Activated CD8-positive, alpha-beta memory T cell treated with anti-CD3 and anti-CD28 coated beads, Interleukin-2, amount 10 ng/mL, durations not matched to agents 7 days and 5 days (primary cell): ENCODE results near the gene CEP350. TPM values are rescaled to one million over a fixed set of nuclear protein-coding genes. Genes with fewer than 3 reads are reported as not detected.
A peak's percentile ranks its signal among the peaks of the same experiment; 100 is the strongest.

Experiments
- ATAC-seq: fragments of 150-1000 bp; cut with Tn5 transposase; one replicate; pipeline ENCODE4 v1.10.0; 2021; ENCODE audit warnings: moderate library complexity
- CTCF ChIA-PET: fragments of 350-600 bp; sonication (Branson Sonifier 250); formaldehyde crosslinking; loops from one replicate; lab custom pipeline; 2021; ENCODE audit warnings: antibody characterized with exemption; lab: Charles Lee
- DNase-seq: peaks from one replicate; pipeline ENCODE4 v3.0.0-alpha.2; 2020
- H3K27ac Mint-ChIP-seq: one replicate; pipeline ENCODE4 v1.8.0; 2021; ENCODE audit warnings: mild to moderate bottlenecking, mixed read lengths
- H3K27me3 Mint-ChIP-seq: one replicate; pipeline ENCODE4 v1.8.0; 2021; ENCODE audit warnings: mixed read lengths
- H3K36me3 Mint-ChIP-seq: one replicate; pipeline ENCODE4 v1.8.0; 2021; ENCODE audit warnings: mild to moderate bottlenecking, mixed read lengths
- H3K4me1 Mint-ChIP-seq: one replicate; pipeline ENCODE4 v1.8.0; 2021; ENCODE audit warnings: mixed read lengths
- H3K4me3 Mint-ChIP-seq: one replicate; pipeline ENCODE4 v1.8.0; 2021; ENCODE audit warnings: mild to moderate bottlenecking, moderate library complexity, mixed read lengths
- H3K9me3 Mint-ChIP-seq: one replicate; pipeline ENCODE4 v1.8.0; 2022; ENCODE audit warnings: low read depth, mixed read lengths
- total RNA-seq, 2 experiments: library from RNA; stranded (reverse); gene quantifications; one replicate each; pipeline ENCODE4 v1.2.3, GENCODE V29; 2021

Gene CEP350
- total RNA-seq, 2 experiments from 2014 or later = 50.7 to 61.7 TPM

- CTCF ChIA-PET = interaction anchor here (0.7 to 1.5 kb wide), 4 partner anchors 9 to 62 kb away, joined by 3 to 6 read pairs (median 4); no protein-coding TSS in a partner anchor
- Mint-ChIP-seq H3K36me3 (no peaks in the 10 kb centered on the region), H3K4me1 (no peaks in the 10 kb centered on the region)
Measured at GRCh38 chr1:179929955-179930798, 24.4 kb upstream of the CEP350 start.

GRCh38 chr1:179930867-179931266 is 23.7 kb upstream of the CEP350 start:
- ATAC-seq (no peak), DNase-seq (no peak)
- no peak overlapping the region for H3K27ac Mint-ChIP-seq
- no peaks in the 10 kb centered on the region for H3K4me1 Mint-ChIP-seq
- H3K9me3 Mint-ChIP-seq = no peaks in the 10 kb centered on the region
- peaks cover 11% of the 10 kb centered on the region for H3K27me3 Mint-ChIP-seq
- CTCF ChIA-PET = interaction anchor here (1.0 to 1.5 kb wide), 3 partner anchors 8 to 63 kb away, joined by 3 to 6 read pairs (median 4); no protein-coding TSS in a partner anchor
- no peaks in the 10 kb centered on the region for H3K36me3 Mint-ChIP-seq
- no peak overlapping the region for H3K4me3 Mint-ChIP-seq

More at GRCh38 chr1:179929955-179930798, 24.4 kb upstream of the CEP350 start:
- DNase-seq (no peak), ATAC-seq (no peak)
- Mint-ChIP-seq H3K27ac (no peak overlapping the region), H3K9me3 (no peaks in the 10 kb centered on the region), H3K27me3 (peaks cover 8% of the 10 kb centered on the region), H3K4me3 (no peak overlapping the region)

GRCh38 chr1:179933219-179933618 is 21.4 kb upstream of the CEP350 start:
- Mint-ChIP-seq H3K4me3 (no peak overlapping the region), H3K36me3 (no peaks in the 10 kb centered on the region), H3K27ac (no peak overlapping the region), H3K9me3 (no peaks in the 10 kb centered on the region), H3K27me3 (peaks cover 23% of the 10 kb centered on the region), H3K4me1 (no peaks in the 10 kb centered on the region)
- ATAC-seq = no peak
- DNase-seq = no peak
- CTCF ChIA-PET = interaction anchor here (0.9 kb wide), 1 partner anchor 9 kb away, joined by 3 read pairs; no protein-coding TSS in a partner anchor

- Mint-ChIP-seq H3K9me3 (no peaks in the 10 kb centered on the region), H3K36me3 (no peaks in the 10 kb centered on the region), H3K27ac (no peak overlapping the region), H3K27me3 (peaks cover 18% of the 10 kb centered on the region), H3K4me3 (no peak overlapping the region), H3K4me1 (no peaks in the 10 kb centered on the region)
- ATAC-seq (no peak), DNase-seq (no peak)
- CTCF ChIA-PET = interaction anchor here (1.4 kb wide), 1 partner anchor 37 kb away, joined by 3 read pairs; no protein-coding TSS in a partner anchor
Measured at GRCh38 chr1:179935909-179936496, 18.6 kb upstream of the CEP350 start.

- Mint-ChIP-seq H3K9me3 (no peaks in the 10 kb centered on the region), H3K4me1 (no peaks in the 10 kb centered on the region), H3K36me3 (no peaks in the 10 kb centered on the region), H3K27ac (no peak overlapping the region), H3K27me3 (peaks cover 18% of the 10 kb centered on the region), H3K4me3 (no peak overlapping the region)
- DNase-seq (no peak), ATAC-seq (no peak)
- CTCF ChIA-PET = interaction anchor here (1.3 kb wide), 1 partner anchor 12 kb away, joined by 3 read pairs; no protein-coding TSS in a partner anchor
Measured at GRCh38 chr1:179937668-179938254, 16.8 kb upstream of the CEP350 start.

- H3K36me3 Mint-ChIP-seq = no peaks in the 10 kb centered on the region
- DNase-seq = no peak
- H3K27me3 Mint-ChIP-seq = peaks cover 15% of the 10 kb centered on the region
- no peaks in the 10 kb centered on the region for H3K9me3 Mint-ChIP-seq
- CTCF ChIA-PET = interaction anchor here (1.2 kb wide), 1 partner anchor 8 kb away, joined by 4 read pairs; no protein-coding TSS in a partner anchor
- no peaks in the 10 kb centered on the region for H3K4me1 Mint-ChIP-seq
- no peak for ATAC-seq
- no peak overlapping the region for H3K27ac Mint-ChIP-seq
- no peak overlapping the region for H3K4me3 Mint-ChIP-seq
Measured at GRCh38 chr1:179938752-179939151, 15.9 kb upstream of the CEP350 start.

- DNase-seq = no peak
- Mint-ChIP-seq H3K4me1 (no peaks in the 10 kb centered on the region), H3K36me3 (no peaks in the 10 kb centered on the region), H3K27ac (no peak overlapping the region), H3K9me3 (no peaks in the 10 kb centered on the region), H3K27me3 (peaks cover 15% of the 10 kb centered on the region), H3K4me3 (no peak overlapping the region)
- CTCF ChIA-PET = interaction anchor here (1.2 kb wide), 1 partner anchor 12 kb away, joined by 3 read pairs; no protein-coding TSS in a partner anchor
- no peak for ATAC-seq
Measured at GRCh38 chr1:179939941-179940340, 14.7 kb upstream of the CEP350 start.

GRCh38 chr1:179941454-179941853 is 13.2 kb upstream of the CEP350 start:
- H3K36me3 Mint-ChIP-seq = no peaks in the 10 kb centered on the region
- no peak overlapping the region for H3K4me3 Mint-ChIP-seq
- no peaks in the 10 kb centered on the region for H3K4me1 Mint-ChIP-seq
- H3K27ac Mint-ChIP-seq = no peak overlapping the region
- H3K9me3 Mint-ChIP-seq = no peaks in the 10 kb centered on the region
- ATAC-seq (no peak), DNase-seq (no peak)
- H3K27me3 Mint-ChIP-seq = peaks cover 11% of the 10 kb centered on the region
- CTCF ChIA-PET = interaction anchor here (0.9 to 1.0 kb wide), 2 partner anchors 11 to 25 kb away, joined by 3 read pairs; no protein-coding TSS in a partner anchor

- H3K4me1 Mint-ChIP-seq = peaks cover 23% of the 10 kb centered on the region
- CTCF ChIA-PET = no interaction called here
Measured at GRCh38 chr1:179950651-179951050, 4.0 kb upstream of the CEP350 start.

GRCh38 chr1:179951383-179952144 is 3.0 kb upstream of the CEP350 start:
- DNase-seq = no peak
- H3K9me3 Mint-ChIP-seq = no peaks in the 10 kb centered on the region
- ATAC-seq = no peak
- CTCF ChIA-PET = no interaction called here
- H3K4me3 Mint-ChIP-seq = no peak overlapping the region
- no peaks in the 10 kb centered on the region for H3K36me3 Mint-ChIP-seq
- no peak overlapping the region for H3K27ac Mint-ChIP-seq
- no peaks in the 10 kb centered on the region for H3K27me3 Mint-ChIP-seq
- H3K4me1 Mint-ChIP-seq = peaks cover 30% of the 10 kb centered on the region

More at GRCh38 chr1:179950651-179951050, 4.0 kb upstream of the CEP350 start:
- H3K4me3 Mint-ChIP-seq = no peak overlapping the region
- DNase-seq (no peak), ATAC-seq (no peak)
- no peaks in the 10 kb centered on the region for H3K36me3 Mint-ChIP-seq
- H3K27ac Mint-ChIP-seq = no peak overlapping the region
- H3K27me3 Mint-ChIP-seq = no peaks in the 10 kb centered on the region
- H3K9me3 Mint-ChIP-seq = no peaks in the 10 kb centered on the region

GRCh38 chr1:179952186-179952585 is 2.4 kb upstream of the CEP350 start:
- no peak for ATAC-seq
- Mint-ChIP-seq H3K4me1 (peaks cover 34% of the 10 kb centered on the region), H3K9me3 (no peaks in the 10 kb centered on the region), H3K27ac (peak overlapping the region; percentile 96), H3K36me3 (no peaks in the 10 kb centered on the region), H3K4me3 (no peak overlapping the region), H3K27me3 (no peaks in the 10 kb centered on the region)
- CTCF ChIA-PET = interaction anchor here (1.3 kb wide), 1 partner anchor 84 kb away, joined by 5 read pairs; no protein-coding TSS in a partner anchor
- DNase-seq = no peak

GRCh38 chr1:179953974-179954492 is 577 bp upstream of the CEP350 start:
- CTCF ChIA-PET = interaction anchor here (1.1 kb wide), 3 partner anchors 71 to 225 kb away, joined by 3 to 6 read pairs (median 3); no protein-coding TSS in a partner anchor
- peak overlapping the region; percentile 96 for H3K27ac Mint-ChIP-seq
- ATAC-seq (peak; percentile 21), DNase-seq (peak; percentile 70)
- H3K9me3 Mint-ChIP-seq = no peaks in the 10 kb centered on the region
- H3K27me3 Mint-ChIP-seq = no peaks in the 10 kb centered on the region
- H3K36me3 Mint-ChIP-seq = no peaks in the 10 kb centered on the region
- H3K4me3 Mint-ChIP-seq = peak overlapping the region; percentile 80
- H3K4me1 Mint-ChIP-seq = peaks cover 40% of the 10 kb centered on the region
